ENCODE results near the gene MAPK10.

The MAPK10 gene

GRCh38 chr4:86359944-86360478 is at the start of gene MAPK10:
Gene MAPK10 (minus strand): TSS chr4:86360053.
- DNase-seq = peak; percentile 13

GRCh38 chr4:86403575-86403974 is 43.7 kb upstream of the MAPK10 start:
- DNase-seq = no peak

GRCh38 chr4:86401826-86402225 is 42.0 kb upstream of the MAPK10 start:
- no peak for DNase-seq

- DNase-seq = no peak
Measured at GRCh38 chr4:86400216-86400615, 40.4 kb upstream of the MAPK10 start.

- DNase-seq = no peak
Measured at GRCh38 chr4:86398187-86398586, 38.3 kb upstream of the MAPK10 start.

- no peak for DNase-seq
Measured at GRCh38 chr4:86393749-86394148, 33.9 kb upstream of the MAPK10 start.

- DNase-seq = no peak
Measured at GRCh38 chr4:86389664-86390063, 29.8 kb upstream of the MAPK10 start.

GRCh38 chr4:86388252-86388651 is 28.4 kb upstream of the MAPK10 start:
- DNase-seq = no peak

- DNase-seq = no peak
Measured at GRCh38 chr4:86386817-86387415, 27.1 kb upstream of the MAPK10 start.

- no peak for DNase-seq
Measured at GRCh38 chr4:86386201-86386600, 26.3 kb upstream of the MAPK10 start.

GRCh38 chr4:86381431-86381830 is 21.6 kb upstream of the MAPK10 start:
- DNase-seq = no peak

- DNase-seq = no peak
Measured at GRCh38 chr4:86380181-86380724, 20.4 kb upstream of the MAPK10 start.

- DNase-seq = no peak
Measured at GRCh38 chr4:86376850-86377249, 17.0 kb upstream of the MAPK10 start.

- DNase-seq = no peak
Measured at GRCh38 chr4:86368433-86368832, 8.6 kb upstream of the MAPK10 start.

GRCh38 chr4:86367577-86367976 is 7.7 kb upstream of the MAPK10 start:
- no peak for DNase-seq

GRCh38 chr4:86366920-86367319 is 7.1 kb upstream of the MAPK10 start:
- DNase-seq = no peak

GRCh38 chr4:86362510-86362909 is 2.7 kb upstream of the MAPK10 start:
- no peak for DNase-seq

- no peak for DNase-seq
Measured at GRCh38 chr4:86358257-86358656, 1.6 kb downstream of the MAPK10 start.

- no peak for DNase-seq
Measured at GRCh38 chr4:86357608-86358007, 2.2 kb downstream of the MAPK10 start.

GRCh38 chr4:86356425-86357210 is 3.2 kb downstream of the MAPK10 start:
- no peak for DNase-seq

GRCh38 chr4:86354390-86354789 is 5.5 kb downstream of the MAPK10 start:
- DNase-seq = no peak

GRCh38 chr4:86346320-86346719 is 13.5 kb downstream of the MAPK10 start:
- DNase-seq = no peak

- no peak for DNase-seq
Measured at GRCh38 chr4:86344127-86344526, 15.7 kb downstream of the MAPK10 start.

GRCh38 chr4:86338989-86339388 is 20.9 kb downstream of the MAPK10 start:
- no peak for DNase-seq
